DOHH2 (cell line): ENCODE results near the gene OLFM2.

Experiments used
- H3F3A ChIP-seq: fragments of 200-600 bp; sonication (generic), shearing (Covaris generic); 2 replicates; pipeline ENCODE4 v1.6.0; 2016; ENCODE audit warnings: antibody characterized with exemption, mild to moderate bottlenecking; ENCODE audit not compliant: control insufficient read depth, insufficient read depth
- H3K27ac ChIP-seq: fragments of 200-600 bp; sonication (generic); 2 replicates; pipeline ENCODE4 v1.5.1; 2014; ENCODE audit warnings: low read depth, mild to moderate bottlenecking, low read length, moderate library complexity
- H3K27me3 ChIP-seq: fragments of 200-600 bp; sonication (generic); 2 replicates; pipeline ENCODE4 v1.6.1; 2014; ENCODE audit warnings: mild to moderate bottlenecking, low read length, mixed read lengths; ENCODE audit not compliant: control insufficient read depth
- H3K36me3 ChIP-seq: fragments of 200-600 bp; sonication (generic); 2 replicates; pipeline ENCODE4 v1.6.1; 2014; ENCODE audit warnings: mild to moderate bottlenecking, low read length, moderate library complexity, mixed read lengths; ENCODE audit not compliant: control insufficient read depth
- H3K4me1 ChIP-seq: fragments of 200-600 bp; sonication (generic); 2 replicates; pipeline ENCODE4 v1.6.1; 2014; ENCODE audit warnings: mild to moderate bottlenecking, low read length, mixed read lengths; ENCODE audit not compliant: control insufficient read depth
- H3K4me2 ChIP-seq: fragments of 200-600 bp; sonication (generic); 2 replicates; pipeline ENCODE4 v1.6.0; 2014; ENCODE audit warnings: mild to moderate bottlenecking, low read length, moderate library complexity
- H3K4me3 ChIP-seq: fragments of 200-600 bp; sonication (generic); 2 replicates; pipeline ENCODE4 v1.5.1; 2014; ENCODE audit warnings: mild to moderate bottlenecking, low read length, mixed read lengths
- H3K79me2 ChIP-seq: fragments of 200-600 bp; sonication (generic); 2 replicates; pipeline ENCODE4 v1.6.1; 2014; ENCODE audit warnings: mild to moderate bottlenecking, low read length, mixed read lengths; ENCODE audit not compliant: control insufficient read depth
- H3K9me2 ChIP-seq: fragments of 200-600 bp; sonication (generic); replicated peaks from 2 replicates; pipeline ENCODE4 v1.6.1; 2014; ENCODE audit warnings: mild to moderate bottlenecking, low read length, mixed read lengths; ENCODE audit not compliant: control insufficient read depth
- H3K9me3 ChIP-seq: fragments of 200-600 bp; sonication (generic); 2 replicates; pipeline ENCODE4 v1.6.1; 2014; ENCODE audit warnings: antibody characterized with exemption, low read length, mixed read lengths; ENCODE audit not compliant: control insufficient read depth, insufficient read depth
- H4K20me1 ChIP-seq: fragments of 200-600 bp; sonication (generic); 2 replicates; pipeline ENCODE4 v1.6.0; 2014; ENCODE audit warnings: low read depth, mild to moderate bottlenecking, antibody characterized with exemption, low read length, moderate library complexity; ENCODE audit not compliant: control insufficient read depth, insufficient read depth
- EZH2phosphoT487 ChIP-seq: fragments of 200-600 bp; sonication (generic); IDR thresholded peaks from 2 replicates; pipeline ENCODE4 v1.6.1; 2017; ENCODE audit warnings: borderline replicate concordance, mild to moderate bottlenecking, antibody characterized with exemption, low read length, moderate library complexity, mixed read lengths
- TF ChIP-seq, protein P1 (sequence below): fragments of 200-600 bp; sonication (generic); IDR thresholded peaks from one replicate; pipeline ENCODE4 v1.5.1; 2014; ENCODE audit warnings: antibody characterized with exemption, mild to moderate bottlenecking, low read depth, low read length; ENCODE audit not compliant: poor library complexity, severe bottlenecking

The OLFM2 gene

DNA sequence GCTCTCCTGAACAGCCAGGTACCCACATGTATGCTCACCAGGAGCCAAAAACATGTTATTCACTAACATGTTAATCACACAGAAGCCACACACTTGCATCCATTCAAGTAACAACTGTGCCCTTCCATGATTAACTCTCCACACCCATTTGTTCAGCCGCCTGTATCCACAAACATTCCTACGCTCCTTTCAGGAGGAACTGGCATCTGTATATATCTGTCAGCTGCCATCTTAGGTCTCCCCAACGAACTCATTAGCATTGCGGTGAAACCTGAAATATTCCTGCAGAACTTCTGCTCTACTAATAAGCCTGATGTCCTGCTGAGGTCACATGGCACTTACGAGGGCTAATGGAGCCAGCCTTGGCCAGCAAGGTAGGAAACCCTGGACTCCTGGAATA, 33.0 kb downstream of the OLFM2 start:
- Histone ChIP-seq H3K9me2 (no peaks in the 10 kb centered on the region), H3K4me3 (no peak overlapping the region), H3K27ac (no peak overlapping the region), H3K27me3 (0 out of 2 replicates have a peak, but pooled peaks cover 3% of the 10 kb centered on the region), H3K4me2 (no peak overlapping the region), H3F3A (no peaks in the 10 kb centered on the region), H3K9me3 (no peaks in the 10 kb centered on the region), H3K36me3 (no peaks in the 10 kb centered on the region), H3K4me1 (no peaks in the 10 kb centered on the region), H4K20me1 (no peaks in the 10 kb centered on the region), H3K79me2 (no peaks in the 10 kb centered on the region)
- no peak for TF ChIP-seq EZH2phosphoT487
- TF ChIP-seq, protein P1, sequence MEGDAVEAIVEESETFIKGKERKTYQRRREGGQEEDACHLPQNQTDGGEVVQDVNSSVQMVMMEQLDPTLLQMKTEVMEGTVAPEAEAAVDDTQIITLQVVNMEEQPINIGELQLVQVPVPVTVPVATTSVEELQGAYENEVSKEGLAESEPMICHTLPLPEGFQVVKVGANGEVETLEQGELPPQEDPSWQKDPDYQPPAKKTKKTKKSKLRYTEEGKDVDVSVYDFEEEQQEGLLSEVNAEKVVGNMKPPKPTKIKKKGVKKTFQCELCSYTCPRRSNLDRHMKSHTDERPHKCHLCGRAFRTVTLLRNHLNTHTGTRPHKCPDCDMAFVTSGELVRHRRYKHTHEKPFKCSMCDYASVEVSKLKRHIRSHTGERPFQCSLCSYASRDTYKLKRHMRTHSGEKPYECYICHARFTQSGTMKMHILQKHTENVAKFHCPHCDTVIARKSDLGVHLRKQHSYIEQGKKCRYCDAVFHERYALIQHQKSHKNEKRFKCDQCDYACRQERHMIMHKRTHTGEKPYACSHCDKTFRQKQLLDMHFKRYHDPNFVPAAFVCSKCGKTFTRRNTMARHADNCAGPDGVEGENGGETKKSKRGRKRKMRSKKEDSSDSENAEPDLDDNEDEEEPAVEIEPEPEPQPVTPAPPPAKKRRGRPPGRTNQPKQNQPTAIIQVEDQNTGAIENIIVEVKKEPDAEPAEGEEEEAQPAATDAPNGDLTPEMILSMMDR = no peak

DNA sequence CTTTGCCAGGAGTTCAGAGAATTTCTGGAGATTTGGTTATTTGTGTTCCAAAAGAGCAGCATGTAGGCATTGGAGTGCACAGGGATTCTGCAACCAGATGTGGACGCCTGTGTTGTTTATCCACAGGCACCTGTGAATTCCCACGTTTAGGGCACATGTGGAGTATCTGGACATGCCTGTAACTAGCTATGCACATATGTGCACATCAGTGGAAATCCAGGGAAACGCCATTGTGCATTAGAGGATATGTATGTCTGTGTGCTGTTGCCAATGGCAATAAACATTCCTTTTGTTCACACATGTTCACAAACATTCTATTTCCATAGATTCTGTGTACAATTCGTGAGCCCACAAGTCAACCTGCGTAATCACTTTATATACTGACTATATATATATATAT, 34.7 kb downstream of the OLFM2 start:
- TF ChIP-seq, protein P1 = no peak
- TF ChIP-seq EZH2phosphoT487 = no peak
- H3K4me1 ChIP-seq = no peaks in the 10 kb centered on the region
- no peaks in the 10 kb centered on the region for H3K9me2 ChIP-seq
- no peaks in the 10 kb centered on the region for H3F3A ChIP-seq
- H3K36me3 ChIP-seq = no peaks in the 10 kb centered on the region
- H3K79me2 ChIP-seq = no peaks in the 10 kb centered on the region
- H3K4me2 ChIP-seq = no peak overlapping the region
- 0 out of 2 replicates have a peak, but pooled peaks cover 3% of the 10 kb centered on the region for H3K27me3 ChIP-seq
- H3K9me3 ChIP-seq = no peaks in the 10 kb centered on the region
- H3K27ac ChIP-seq = no peak overlapping the region
- H3K4me3 ChIP-seq = no peak overlapping the region
- H4K20me1 ChIP-seq = no peaks in the 10 kb centered on the region

DNA sequence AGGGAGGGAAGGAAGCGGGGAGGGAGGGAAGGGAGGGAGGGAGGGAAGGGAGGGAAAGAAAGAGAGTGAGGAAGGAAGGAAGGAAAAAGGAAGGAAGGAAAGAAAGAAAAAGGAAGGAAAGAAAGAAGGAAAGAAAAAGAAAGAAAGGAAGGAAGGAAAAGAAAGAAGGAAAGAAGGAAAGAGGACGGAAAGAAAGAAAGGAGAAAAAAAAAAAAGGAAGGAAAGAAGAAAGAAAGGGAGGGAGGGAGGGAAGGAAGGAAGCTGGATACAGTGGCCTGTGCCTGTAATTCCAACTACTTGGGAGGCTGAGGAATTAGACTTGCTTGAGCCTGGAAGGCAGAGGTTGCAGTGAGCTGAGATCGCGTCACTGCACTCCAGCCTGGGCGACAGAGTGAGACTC, 35.3 kb downstream of the OLFM2 start:
- no peaks in the 10 kb centered on the region for H3K79me2 ChIP-seq
- H3K9me3 ChIP-seq = no peaks in the 10 kb centered on the region
- TF ChIP-seq EZH2phosphoT487 = no peak
- TF ChIP-seq, protein P1 = no peak
- H3K27ac ChIP-seq = no peak overlapping the region
- 0 out of 2 replicates have a peak, but pooled peaks cover 3% of the 10 kb centered on the region for H3K27me3 ChIP-seq
- H3K36me3 ChIP-seq = no peaks in the 10 kb centered on the region
- no peaks in the 10 kb centered on the region for H3K9me2 ChIP-seq
- no peak overlapping the region for H3K4me2 ChIP-seq
- no peak overlapping the region for H3K4me3 ChIP-seq
- H3F3A ChIP-seq = no peaks in the 10 kb centered on the region
- no peaks in the 10 kb centered on the region for H3K4me1 ChIP-seq
- no peaks in the 10 kb centered on the region for H4K20me1 ChIP-seq
